H9 (cell line): Measurements from ENCODE around the gene ANKRD23. TPM values are rescaled to one million over a fixed set of nuclear protein-coding genes. Genes with fewer than 3 reads are reported as not detected.

Experiments used
- DNase-seq: peaks from one replicate; pipeline ENCODE4 v3.0.0-alpha.2; 2017
- H2AFZ ChIP-seq: one replicate; pipeline ENCODE4 v1.6.1; 2013; ENCODE audit warnings: mild to moderate bottlenecking, low read length, control low read depth, moderate library complexity
- H2AK5ac ChIP-seq: 2 replicates; pipeline ENCODE4 v1.6.1; 2013; ENCODE audit warnings: low read length, control low read depth, mixed read lengths; ENCODE audit not compliant: insufficient read length
- H2BK120ac ChIP-seq: one replicate; pipeline ENCODE4 v1.6.1; 2013; ENCODE audit warnings: low read depth, mild to moderate bottlenecking, low read length, control low read depth, inconsistent platforms; ENCODE audit not compliant: poor library complexity, severe bottlenecking
- H2BK12ac ChIP-seq: 2 replicates; pipeline ENCODE4 v1.6.1; 2013; ENCODE audit warnings: low read length, control low read depth, mixed read lengths, low read depth; ENCODE audit not compliant: insufficient read length
- H2BK15ac ChIP-seq: 2 replicates; pipeline ENCODE4 v1.6.1; 2013; ENCODE audit warnings: low read depth, low read length, control low read depth
- H2BK20ac ChIP-seq: one replicate; pipeline ENCODE4 v1.6.1; 2013; ENCODE audit warnings: low read depth, mild to moderate bottlenecking, low read length, control low read depth, inconsistent platforms; ENCODE audit not compliant: poor library complexity, severe bottlenecking
- H2BK5ac ChIP-seq: 2 replicates; pipeline ENCODE4 v1.6.1; 2013; ENCODE audit warnings: low read length, control low read depth, mixed read lengths; ENCODE audit not compliant: insufficient read length
- H3K14ac ChIP-seq: 2 replicates; pipeline ENCODE4 v1.6.1; 2013; ENCODE audit warnings: low read length, control low read depth; ENCODE audit not compliant: insufficient read depth
- H3K18ac ChIP-seq: 2 replicates; pipeline ENCODE4 v1.6.1; 2013; ENCODE audit warnings: low read depth, mild to moderate bottlenecking, mixed read lengths, low read length, control low read depth; ENCODE audit not compliant: insufficient read length
- H3K23ac ChIP-seq: 2 replicates; pipeline ENCODE4 v1.6.1; 2013; ENCODE audit warnings: low read length, control low read depth, mixed read lengths, low read depth; ENCODE audit not compliant: insufficient read length
- H3K23me2 ChIP-seq: 2 replicates; pipeline ENCODE4 v1.6.1; 2013; ENCODE audit warnings: low read depth, mild to moderate bottlenecking, mixed read lengths, low read length, control low read depth; ENCODE audit not compliant: insufficient read length, poor library complexity, severe bottlenecking
- H3K27ac ChIP-seq: 2 replicates; pipeline ENCODE4 v1.5.1; 2013; ENCODE audit warnings: low read length, control low read depth, mixed read lengths, low read depth; ENCODE audit not compliant: insufficient read length
- H3K27me3 ChIP-seq: 2 replicates; pipeline ENCODE4 v1.6.1; 2013; ENCODE audit warnings: low read length, control low read depth, inconsistent platforms; ENCODE audit not compliant: insufficient read depth
- H3K4ac ChIP-seq: 2 replicates; pipeline ENCODE4 v1.6.1; 2013; ENCODE audit warnings: low read depth, mild to moderate bottlenecking, control low read depth, inconsistent platforms, low read length, moderate library complexity
- H3K4me1 ChIP-seq: 2 replicates; pipeline ENCODE4 v1.6.1; 2013; ENCODE audit warnings: low read length, control low read depth, inconsistent platforms; ENCODE audit not compliant: insufficient read depth
- H3K4me2 ChIP-seq: 2 replicates; pipeline ENCODE4 v1.6.1; 2013; ENCODE audit warnings: low read length, control low read depth, mixed read lengths; ENCODE audit not compliant: insufficient read length, insufficient read depth
- H3K56ac ChIP-seq: 2 replicates; pipeline ENCODE4 v1.6.1; 2013; ENCODE audit warnings: low read depth, mild to moderate bottlenecking, mixed read lengths, low read length, control low read depth; ENCODE audit not compliant: insufficient read length
- H3K79me1 ChIP-seq: 2 replicates; pipeline ENCODE4 v1.6.1; 2013; ENCODE audit warnings: low read depth, mild to moderate bottlenecking, moderate library complexity, low read length, control low read depth, inconsistent platforms; ENCODE audit not compliant: insufficient read depth, poor library complexity, severe bottlenecking
- H3K79me2 ChIP-seq: 2 replicates; pipeline ENCODE4 v1.6.1; 2013; ENCODE audit warnings: low read length, control low read depth, inconsistent platforms; ENCODE audit not compliant: insufficient read depth
- H3K9ac ChIP-seq: 2 replicates; pipeline ENCODE4 v1.6.1; 2013; ENCODE audit warnings: low read length, control low read depth, mixed read lengths; ENCODE audit not compliant: insufficient read length; ENCODE audit errors: extremely low read depth
- H3K9me3 ChIP-seq: one replicate; pipeline ENCODE4 v1.6.1; 2013; ENCODE audit warnings: low read depth, low read length, inconsistent platforms; ENCODE audit not compliant: control insufficient read depth
- H3T11ph ChIP-seq: one replicate; pipeline ENCODE4 v1.6.1; 2013; ENCODE audit warnings: mild to moderate bottlenecking, low read length, control low read depth, inconsistent platforms
- H4K20me1 ChIP-seq: one replicate; pipeline ENCODE4 v1.6.1; 2013; ENCODE audit not compliant: control insufficient read depth, insufficient read length, insufficient read depth
- H4K5ac ChIP-seq: 2 replicates; pipeline ENCODE4 v1.6.1; 2013; ENCODE audit warnings: low read depth, mild to moderate bottlenecking, mixed read lengths, low read length, control low read depth; ENCODE audit not compliant: insufficient read length
- H4K8ac ChIP-seq: replicated peaks from 2 replicates; pipeline ENCODE4 v1.6.1; 2013; ENCODE audit warnings: low read length, control low read depth, mixed read lengths, low read depth; ENCODE audit not compliant: insufficient read length
- H4K91ac ChIP-seq: 2 replicates; pipeline ENCODE4 v1.6.1; 2013; ENCODE audit warnings: low read depth, mild to moderate bottlenecking, moderate library complexity, mixed read lengths, low read length, control low read depth; ENCODE audit not compliant: insufficient read length
- H3K27ac Mint-ChIP-seq, 3 experiments: 2 replicates in 2 of 3; 3 replicates in 1 of 3; pipeline ENCODE4 v1.8.0; 2020 to 2021; ENCODE audit warnings: mixed read lengths in 3 of 3, mild to moderate bottlenecking in 1 of 3, moderate library complexity in 1 of 3
- H3K27me3 Mint-ChIP-seq: 2 replicates; pipeline ENCODE4 v1.8.0; 2021; ENCODE audit warnings: low read depth, mild to moderate bottlenecking, moderate library complexity, mixed read lengths
- H3K36me3 Mint-ChIP-seq, 3 experiments: 2 replicates in 2 of 3; 3 replicates in 1 of 3; pipeline ENCODE4 v1.8.0; 2020 to 2021; ENCODE audit warnings: low read depth in 3 of 3, mixed read lengths in 3 of 3; ENCODE audit not compliant: insufficient read depth in 1 of 3
- H3K4me1 Mint-ChIP-seq, 2 experiments: 2 replicates each; pipeline ENCODE4 v1.8.0; 2020; ENCODE audit warnings: mixed read lengths in 2 of 2
- H3K4me3 Mint-ChIP-seq, 2 experiments: 2 replicates in 1 of 2; 3 replicates in 1 of 2; pipeline ENCODE4 v1.8.0; 2020 to 2021; ENCODE audit warnings: mild to moderate bottlenecking in 2 of 2, mixed read lengths in 2 of 2, moderate library complexity in 1 of 2
- H3K9me3 Mint-ChIP-seq, 2 experiments: 2 replicates in 1 of 2; 3 replicates in 1 of 2; pipeline ENCODE4 v1.8.0; 2020; ENCODE audit warnings: mild to moderate bottlenecking in 2 of 2, mixed read lengths in 2 of 2, moderate library complexity in 1 of 2
- CTCF ChIP-seq: fragments of 200-600 bp; sonication (generic); conservative IDR thresholded peaks from 3 replicates; pipeline ENCODE4 v1.8.0; 2021; ENCODE audit warnings: antibody characterized with exemption, mild to moderate bottlenecking
- WGBS: extraction: QIAGEN DNeasy Blood & Tissue Kit; methylation state at CpG from one replicate; pipeline ENCODE4 v1.1.7; 2013; ENCODE audit warnings: missing lambda C conversion rate, low lambda C conversion rate, mixed read lengths; ENCODE audit not compliant: insufficient read length; ENCODE audit errors: extremely low coverage; 5-methylcytosine and 5-hydroxymethylcytosine counted together
- total RNA-seq: library from RNA; stranded (reverse); gene quantifications from 2 replicates; pipeline ENCODE4 v1.2.1, GENCODE V29; 2021

Gene ANKRD23
- total RNA-seq, 1 experiment from 2014 or later, result 2.4 TPM

- Histone ChIP-seq H3K27me3 (no peaks in the 10 kb centered on the region), H4K91ac (no peak overlapping the region), H3K79me2 (peaks cover 3% of the 10 kb centered on the region; the same call in 1 of the 2 replicates), H3K23me2 (no peaks in the 10 kb centered on the region), H3K79me1 (peaks cover 6% of the 10 kb centered on the region), H2BK12ac (no peak overlapping the region), H4K20me1 (no peaks in the 10 kb centered on the region), H3K4me1 (no peaks in the 10 kb centered on the region; the same call in 1 of the 2 replicates), H3K4ac (no peak overlapping the region), H2AFZ (no peak overlapping the region), H2BK20ac (no peak overlapping the region), H4K5ac (no peak overlapping the region), H3K23ac (no peak overlapping the region), H2BK120ac (no peak overlapping the region), H3K18ac (no peak overlapping the region), H3K56ac (no peak overlapping the region), H3K9ac (no peak overlapping the region), H2AK5ac (no peak overlapping the region), H3K14ac (no peak overlapping the region), H3K9me3 (no peaks in the 10 kb centered on the region), H3K4me2 (no peak overlapping the region), H2BK15ac (no peak overlapping the region), H4K8ac (no peak overlapping the region), H2BK5ac (no peak overlapping the region), H3K27ac (no peak overlapping the region), H3T11ph (no peak overlapping the region)
- Mint-ChIP-seq H3K4me3 (no peak overlapping the region), H3K27me3 (peaks cover 1% of the 10 kb centered on the region; the same call in 1 of the 2 replicates), H3K4me1 (peaks cover 31 to 32% of the 10 kb centered on the region in 2 experiments), H3K9me3 (no peaks in the 10 kb centered on the region), H3K27ac (no peak overlapping the region), H3K36me3 (peaks cover 25 to 69% (median 67%) of the 10 kb centered on the region in 3 experiments)
- TF ChIP-seq CTCF, result no peak
- no peak for DNase-seq
- no CpG with 5 or more reads among the region's 11 CpGs for WGBS
Measured at GRCh38 chr2:96823198-96823597, 20.6 kb downstream of the ANKRD23 start.
